T-helper 17 cell (primary cell): ENCODE results near the gene LAMTOR1. TPM values are rescaled to one million over a fixed set of nuclear protein-coding genes. Genes with fewer than 3 reads are reported as not detected.
A peak's percentile ranks its signal among the peaks of the same experiment; 100 is the strongest.

Experiments
- ATAC-seq: fragments of 150-1000 bp; cut with Tn5 transposase; 2 replicates; pipeline ENCODE4 v1.10.0; 2021; ENCODE audit warnings: mild to moderate bottlenecking, moderate library complexity
- DNase-seq, 3 donors: peaks; one replicate each; pipeline versions ENCODE4 v3.0.0 to v3.0.0-alpha.2; 2020 to 2021
- H3K9me3 ChIP-seq: one replicate; pipeline ENCODE4 v1.7.0; 2013; ENCODE audit warnings: low read length, mild to moderate bottlenecking; ENCODE audit not compliant: control insufficient read depth, poor library complexity, severe bottlenecking
- H3K27ac Mint-ChIP-seq: one replicate; pipeline ENCODE4 v1.8.0; 2022; ENCODE audit warnings: mild to moderate bottlenecking, moderate library complexity, mixed read lengths
- H3K27me3 Mint-ChIP-seq: one replicate; pipeline ENCODE4 v1.8.0; 2022; ENCODE audit warnings: mixed read lengths
- H3K36me3 Mint-ChIP-seq: one replicate; pipeline ENCODE4 v1.8.0; 2022; ENCODE audit warnings: low read depth, mixed read lengths
- H3K4me1 Mint-ChIP-seq: one replicate; pipeline ENCODE4 v1.8.0; 2022; ENCODE audit warnings: mild to moderate bottlenecking, mixed read lengths
- H3K4me3 Mint-ChIP-seq: one replicate; pipeline ENCODE4 v1.8.0; 2022; ENCODE audit warnings: mild to moderate bottlenecking, moderate library complexity, mixed read lengths
- total RNA-seq, 4 donors: library from RNA in 2 of 4; stranded (reverse) in 2 of 4; gene quantifications; one replicate each; pipeline ENCODE4 v1.2.3 and lab custom pipeline; 2022 to 2026

The LAMTOR1 gene
- total RNA-seq, 2 donors from 2014 or later = 43.7 to 74.6 TPM

GRCh38 chr11:72084965-72085364, 18.1 kb downstream of the LAMTOR1 start:
- H3K4me1 Mint-ChIP-seq = peaks cover 38% of the 10 kb centered on the region
- no peaks in the 10 kb centered on the region for H3K36me3 Mint-ChIP-seq
- ATAC-seq (no peak), DNase-seq (no peak)
- H3K9me3 ChIP-seq = no peaks in the 10 kb centered on the region
- no peak overlapping the region for H3K4me3 Mint-ChIP-seq
- no peaks in the 10 kb centered on the region for H3K27me3 Mint-ChIP-seq
- H3K27ac Mint-ChIP-seq = peak overlapping the region; percentile 97

- ATAC-seq (no peak), DNase-seq (no peak)
- Mint-ChIP-seq H3K27ac (peak overlapping the region; percentile 97), H3K4me3 (no peak overlapping the region), H3K4me1 (peaks cover 39% of the 10 kb centered on the region), H3K27me3 (no peaks in the 10 kb centered on the region), H3K36me3 (no peaks in the 10 kb centered on the region)
- H3K9me3 ChIP-seq = no peaks in the 10 kb centered on the region
Observed at GRCh38 chr11:72084076-72084475, 19.0 kb downstream of the LAMTOR1 start.

GRCh38 chr11:72083414-72083813, 19.7 kb downstream of the LAMTOR1 start:
- Mint-ChIP-seq H3K4me1 (peaks cover 43% of the 10 kb centered on the region), H3K4me3 (no peak overlapping the region), H3K36me3 (no peaks in the 10 kb centered on the region), H3K27me3 (no peaks in the 10 kb centered on the region), H3K27ac (peak overlapping the region; percentile 97)
- DNase-seq = no peak
- no peak for ATAC-seq
- no peaks in the 10 kb centered on the region for H3K9me3 ChIP-seq

- Mint-ChIP-seq H3K27me3 (no peaks in the 10 kb centered on the region), H3K4me1 (peaks cover 48% of the 10 kb centered on the region), H3K4me3 (peak overlapping the region; percentile 78), H3K27ac (peak overlapping the region; percentile 97), H3K36me3 (no peaks in the 10 kb centered on the region)
- H3K9me3 ChIP-seq = no peaks in the 10 kb centered on the region
- no peak for ATAC-seq
- DNase-seq = no peak
Observed at GRCh38 chr11:72081821-72082453, 21.2 kb downstream of the LAMTOR1 start.

- no peak for ATAC-seq
- no peaks in the 10 kb centered on the region for H3K27me3 Mint-ChIP-seq
- H3K36me3 Mint-ChIP-seq = no peaks in the 10 kb centered on the region
- H3K9me3 ChIP-seq = no peaks in the 10 kb centered on the region
- H3K4me1 Mint-ChIP-seq = peaks cover 51% of the 10 kb centered on the region
- peak overlapping the region; percentile 97 for H3K27ac Mint-ChIP-seq
- H3K4me3 Mint-ChIP-seq = peak overlapping the region; percentile 100
- no peak for DNase-seq
Observed at GRCh38 chr11:72081184-72081644, 21.9 kb downstream of the LAMTOR1 start.

- peak; percentile 90 for ATAC-seq
- peak; percentile 93 to 98 (median 96) for DNase-seq
- peaks cover 49% of the 10 kb centered on the region for H3K4me1 Mint-ChIP-seq
- H3K27me3 Mint-ChIP-seq = no peaks in the 10 kb centered on the region
- no peaks in the 10 kb centered on the region for H3K9me3 ChIP-seq
- H3K4me3 Mint-ChIP-seq = peak within 1 kb of the TSS; percentile 100
- H3K27ac Mint-ChIP-seq = peak within 1 kb of the TSS; percentile 97
- H3K36me3 Mint-ChIP-seq = no peaks in the 10 kb centered on the region
Observed at GRCh38 chr11:72080326-72081183, 22.5 kb downstream of the LAMTOR1 start, which contains the start of the genes LRRC51 and NUMA1. TSS of gene LRRC51 (plus strand) at chr11:72080850. CDS start at chr11:72089084, 8,234 bp downstream. TSS of gene NUMA1 (minus strand) at chr11:72080542. CDS start at chr11:72035943, 44,599 bp downstream.

- peak in 1 of 3 donors; percentile 18 for DNase-seq
- H3K36me3 Mint-ChIP-seq = no peaks in the 10 kb centered on the region
- H3K27ac Mint-ChIP-seq = peak overlapping the region; percentile 97
- H3K4me1 Mint-ChIP-seq = peaks cover 47% of the 10 kb centered on the region
- H3K27me3 Mint-ChIP-seq = no peaks in the 10 kb centered on the region
- peak overlapping the region; percentile 100 for H3K4me3 Mint-ChIP-seq
- no peaks in the 10 kb centered on the region for H3K9me3 ChIP-seq
- ATAC-seq = peak; percentile 29
Observed at GRCh38 chr11:72079819-72080325, 23.2 kb downstream of the LAMTOR1 start.

- DNase-seq = no peak
- no peaks in the 10 kb centered on the region for H3K9me3 ChIP-seq
- H3K4me1 Mint-ChIP-seq = peaks cover 44% of the 10 kb centered on the region
- peak overlapping the region; percentile 97 for H3K27ac Mint-ChIP-seq
- no peaks in the 10 kb centered on the region for H3K27me3 Mint-ChIP-seq
- ATAC-seq = no peak
- H3K36me3 Mint-ChIP-seq = no peaks in the 10 kb centered on the region
- H3K4me3 Mint-ChIP-seq = peak overlapping the region; percentile 75
Observed at GRCh38 chr11:72078477-72078876, 24.6 kb downstream of the LAMTOR1 start.

- Mint-ChIP-seq H3K4me3 (no peak overlapping the region), H3K4me1 (peaks cover 38% of the 10 kb centered on the region), H3K27me3 (no peaks in the 10 kb centered on the region), H3K36me3 (no peaks in the 10 kb centered on the region), H3K27ac (peak overlapping the region; percentile 62)
- DNase-seq = no peak
- H3K9me3 ChIP-seq = no peaks in the 10 kb centered on the region
- no peak for ATAC-seq
Observed at GRCh38 chr11:72075756-72076155, 27.3 kb downstream of the LAMTOR1 start.

GRCh38 chr11:72075109-72075508, 28.0 kb downstream of the LAMTOR1 start:
- Mint-ChIP-seq H3K4me1 (peaks cover 36% of the 10 kb centered on the region), H3K27ac (peak overlapping the region; percentile 62), H3K36me3 (no peaks in the 10 kb centered on the region), H3K27me3 (no peaks in the 10 kb centered on the region), H3K4me3 (no peak overlapping the region)
- DNase-seq = no peak
- no peak for ATAC-seq
- H3K9me3 ChIP-seq = no peaks in the 10 kb centered on the region

GRCh38 chr11:72072348-72072747, 30.7 kb downstream of the LAMTOR1 start:
- Mint-ChIP-seq H3K4me3 (no peak overlapping the region), H3K4me1 (peaks cover 33% of the 10 kb centered on the region), H3K27me3 (no peaks in the 10 kb centered on the region), H3K27ac (no peak overlapping the region), H3K36me3 (peaks cover 7% of the 10 kb centered on the region)
- no peak for ATAC-seq
- DNase-seq = no peak
- no peaks in the 10 kb centered on the region for H3K9me3 ChIP-seq

GRCh38 chr11:72070491-72070890, 32.6 kb downstream of the LAMTOR1 start:
- no peak for ATAC-seq
- Mint-ChIP-seq H3K27me3 (no peaks in the 10 kb centered on the region), H3K4me1 (peaks cover 32% of the 10 kb centered on the region), H3K36me3 (peaks cover 9% of the 10 kb centered on the region), H3K4me3 (no peak overlapping the region), H3K27ac (peak overlapping the region; percentile 51)
- H3K9me3 ChIP-seq = no peaks in the 10 kb centered on the region
- no peak for DNase-seq

- H3K9me3 ChIP-seq = no peaks in the 10 kb centered on the region
- ATAC-seq = peak; percentile 44
- H3K36me3 Mint-ChIP-seq = peaks cover 9% of the 10 kb centered on the region
- no peaks in the 10 kb centered on the region for H3K27me3 Mint-ChIP-seq
- H3K4me1 Mint-ChIP-seq = peaks cover 32% of the 10 kb centered on the region
- peak overlapping the region; percentile 51 for H3K27ac Mint-ChIP-seq
- peak overlapping the region; percentile 12 for H3K4me3 Mint-ChIP-seq
- DNase-seq = no peak
Observed at GRCh38 chr11:72069787-72070251, 33.3 kb downstream of the LAMTOR1 start.
